Placental epithelial cell (primary cell): Measurements from ENCODE around the gene IL2RG. TPM values are rescaled to one million over a fixed set of nuclear protein-coding genes. Genes with fewer than 3 reads are reported as not detected.

Experiments
- small RNA-seq: library from RNA; depleted of rRNA; stranded (forward); fragments of <200 nt; gene quantifications from one replicate; pipeline ENCODE3, GENCODE V24; 2012
- total RNA-seq: library from RNA; depleted of rRNA; stranded (reverse); fragments of >200 nt; gene quantifications from 2 replicates; pipeline ENCODE4 v1.2.3, GENCODE V29; 2012

The IL2RG gene
- not detected in 2 replicates for total RNA-seq

DNA sequence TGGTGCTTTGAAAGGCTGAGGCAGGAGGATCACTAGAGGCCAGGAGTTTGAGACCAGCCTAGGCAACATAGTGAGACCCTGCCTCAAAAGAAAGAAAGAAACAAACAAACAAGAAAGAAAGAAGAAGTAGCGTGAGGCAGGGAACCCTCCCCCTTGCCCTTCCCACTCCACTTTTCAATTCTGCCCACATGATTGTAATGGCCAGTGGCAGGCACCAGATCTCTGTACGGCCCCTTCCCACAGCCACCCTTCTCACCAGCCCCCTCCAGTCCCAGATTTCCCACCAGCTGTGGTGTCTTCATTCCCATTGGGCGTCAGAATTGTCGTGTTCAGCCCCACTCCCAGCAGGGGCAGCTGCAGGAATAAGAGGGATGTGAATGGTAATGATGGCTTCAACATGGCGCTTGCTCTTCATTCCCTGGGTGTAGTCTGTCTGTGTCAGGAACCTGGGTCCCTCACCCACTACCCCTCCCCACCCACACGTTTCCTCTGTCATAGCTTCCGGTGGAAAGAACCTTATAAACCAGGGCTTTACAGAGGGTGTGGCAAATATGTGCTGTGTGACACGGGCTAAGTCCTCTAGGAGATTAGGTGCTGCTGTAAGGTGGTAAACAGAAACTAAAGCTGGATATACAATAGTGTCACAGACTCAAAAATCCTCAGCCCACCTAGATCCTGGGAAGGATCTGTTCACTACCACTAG is at the start of gene IL2RG:
IL2RG (minus strand) TSS at position 437 of the 703 bp plus-strand sequence; CDS start at position 399, 38 bp downstream.

DNA sequence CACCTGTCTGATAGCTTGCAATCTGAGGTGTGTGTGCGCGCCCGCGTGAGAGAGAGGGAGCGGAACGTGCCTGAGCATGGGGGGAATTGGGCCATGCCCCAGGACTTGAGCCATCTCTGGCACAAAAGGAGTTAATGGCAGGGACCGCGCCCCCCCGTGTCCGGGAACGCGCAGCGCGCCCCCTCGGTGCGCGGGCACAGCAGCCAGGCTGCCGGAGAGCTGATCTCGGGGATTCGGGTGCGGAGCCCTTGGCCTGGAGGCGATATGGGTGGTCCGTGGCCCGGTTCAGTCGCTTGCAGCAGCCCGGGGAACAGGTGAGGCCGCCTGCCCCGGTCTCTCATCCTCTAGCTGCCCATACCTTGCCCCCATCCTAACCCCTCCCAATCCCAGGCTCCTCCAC is 33.3 kb upstream of the IL2RG start, which contains the start of gene NLGN3:
NLGN3 (plus strand) TSS at position 191 of the 400 bp plus-strand sequence. CDS start 2,909 bp downstream, outside the sequence.

GRCh38 chrX:71118032-71118984 is 6.9 kb upstream of the IL2RG start, which contains the start of gene MED12:
TSS of gene MED12 (plus strand) at chrX:71118596. CDS start at chrX:71118755, 159 bp downstream.

DNA sequence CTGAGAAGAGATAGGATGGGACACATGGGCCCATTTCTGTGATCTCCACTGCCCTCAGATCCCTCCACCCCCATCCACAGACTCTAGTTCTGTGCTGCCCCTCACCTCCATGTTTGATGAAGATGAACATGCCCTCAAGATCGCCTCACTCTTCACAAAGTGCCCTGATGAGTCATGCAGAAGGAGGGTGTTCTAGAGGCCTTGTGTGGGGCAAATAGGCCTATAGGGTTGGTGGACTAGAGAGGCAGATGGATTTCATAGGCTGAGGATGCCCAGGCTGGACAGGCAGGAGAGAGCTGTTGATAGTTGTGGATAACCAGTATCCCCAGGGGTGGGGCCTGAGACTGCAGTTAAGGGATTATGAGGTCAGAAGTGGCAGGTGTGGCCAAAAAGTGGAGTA is 5.0 kb downstream of the IL2RG start, which contains the start of gene CXorf65:
CXorf65 (minus strand) TSS at position 314 of the 400 bp plus-strand sequence; CDS start at position 130, 184 bp downstream.

DNA sequence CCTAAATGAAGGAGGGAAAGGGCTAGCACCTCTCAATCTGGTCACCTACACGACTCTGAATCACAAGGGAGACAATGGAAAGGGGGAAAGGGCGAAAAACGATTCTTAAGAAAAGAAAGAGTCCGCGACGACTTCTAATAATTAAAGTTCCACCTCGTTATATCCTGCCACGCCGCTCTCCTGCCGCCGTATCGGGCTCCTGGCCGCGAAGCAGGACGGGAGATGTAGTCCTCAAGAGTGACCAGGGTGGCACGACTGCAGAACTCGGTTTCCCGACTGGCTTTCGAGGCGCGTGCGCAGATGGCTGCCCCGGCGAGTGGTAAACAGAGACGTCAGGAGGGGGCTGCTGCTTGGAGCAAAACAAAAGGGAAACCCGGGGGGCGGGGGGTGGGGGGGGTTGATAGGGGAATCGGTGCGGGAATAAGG is 15.8 kb downstream of the IL2RG start, which contains the start of gene FOXO4:
FOXO4 (plus strand) TSS at position 297 of the 426 bp plus-strand sequence. CDS start 678 bp downstream, outside the sequence.

GRCh38 chrX:71068044-71068918 is 43.1 kb downstream of the IL2RG start, which contains the start of gene SNX12:
TSS of gene SNX12 (minus strand) at chrX:71068334. CDS start at chrX:71068306, 28 bp downstream.

Small RNAs within 50 kb of the gene (small RNA-seq; reads per million reads assigned to genes)
- 0.09 reads per million for gene CXorf65

Other genes starting within 250 kb of the IL2RG start
- gene TEX11, start 202.9 kb downstream of the IL2RG start, total RNA-seq: not detected in 2 replicates
- gene SLC7A3, start 180.5 kb downstream of the IL2RG start, total RNA-seq: not detected in 2 replicates
- gene SNX12, start 43.2 kb downstream of the IL2RG start, total RNA-seq: 81.3 and 95.1 TPM in 2 replicates
- 13.7 and 18.7 TPM in 2 replicates for gene FOXO4, start 15.7 kb downstream of the IL2RG start, total RNA-seq
- gene CXorf65, start 4.8 kb downstream of the IL2RG start, total RNA-seq: not detected in 2 replicates
- gene MED12, start 7.0 kb upstream of the IL2RG start, total RNA-seq: 34.7 and 49.1 TPM in 2 replicates
- gene NLGN3, start 33.3 kb upstream of the IL2RG start, total RNA-seq: 0.33 and 0.79 TPM in 2 replicates
- not detected in 2 replicates for gene GJB1, start 111.6 kb upstream of the IL2RG start, total RNA-seq
- gene ZMYM3, start 142.6 kb upstream of the IL2RG start, total RNA-seq: 18.1 and 28.5 TPM in 2 replicates
- gene NONO, start 172.1 kb upstream of the IL2RG start, total RNA-seq: 382 and 528 TPM in 2 replicates
- gene ITGB1BP2, start 190.2 kb upstream of the IL2RG start, total RNA-seq: 0.98 and 3.1 TPM in 2 replicates